ENCODE results near the gene SEC24C. TPM values are rescaled to one million over a fixed set of nuclear protein-coding genes. Genes with fewer than 3 reads are reported as not detected.

Gene SEC24C
- polyA plus RNA-seq, 1 donor = 49.9 TPM

DNA sequence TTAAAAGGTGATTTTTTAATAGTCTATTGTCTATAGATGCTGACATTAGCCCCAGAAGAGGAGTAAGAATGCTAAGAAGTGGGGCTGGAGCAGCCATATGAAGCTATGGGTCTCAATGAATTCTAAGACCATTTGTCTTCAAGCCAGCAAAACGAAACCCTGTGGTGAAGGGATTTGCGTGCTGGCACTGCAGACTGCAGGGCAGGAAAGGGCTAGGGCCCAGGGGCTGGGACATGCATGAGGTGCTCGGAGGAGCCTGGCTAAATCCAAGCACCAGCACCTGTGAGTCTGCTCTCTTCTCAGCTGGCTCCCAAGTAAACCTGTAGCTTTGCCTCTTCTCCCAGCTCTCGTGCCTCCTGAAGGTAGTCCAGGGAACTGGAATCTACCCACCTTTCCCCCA, 68.5 kb downstream of the SEC24C start:
- DNase-seq (ENCODE audit: low read depth) = no peak

DNA sequence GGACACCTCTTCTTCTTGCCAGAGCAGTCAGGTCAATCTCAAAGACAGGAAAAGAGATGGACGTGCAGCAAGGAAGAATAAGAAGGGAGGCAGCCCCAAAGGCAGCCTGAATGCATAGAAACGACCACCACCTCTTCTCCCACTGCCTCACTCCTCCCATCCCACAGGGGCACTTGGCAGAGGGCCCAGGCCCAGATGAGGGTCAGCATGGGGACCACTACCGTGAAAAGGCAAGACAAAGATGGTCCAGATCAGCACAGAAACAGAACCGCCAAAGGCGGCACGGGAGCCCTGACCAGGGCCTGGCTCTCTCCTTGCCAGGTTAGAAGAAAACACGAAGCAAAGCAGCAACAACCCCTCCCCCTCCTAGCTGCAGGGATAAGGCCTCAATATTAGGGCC, 69.2 kb downstream of the SEC24C start:
- DNase-seq (ENCODE audit: low read depth) = no peak

DNA sequence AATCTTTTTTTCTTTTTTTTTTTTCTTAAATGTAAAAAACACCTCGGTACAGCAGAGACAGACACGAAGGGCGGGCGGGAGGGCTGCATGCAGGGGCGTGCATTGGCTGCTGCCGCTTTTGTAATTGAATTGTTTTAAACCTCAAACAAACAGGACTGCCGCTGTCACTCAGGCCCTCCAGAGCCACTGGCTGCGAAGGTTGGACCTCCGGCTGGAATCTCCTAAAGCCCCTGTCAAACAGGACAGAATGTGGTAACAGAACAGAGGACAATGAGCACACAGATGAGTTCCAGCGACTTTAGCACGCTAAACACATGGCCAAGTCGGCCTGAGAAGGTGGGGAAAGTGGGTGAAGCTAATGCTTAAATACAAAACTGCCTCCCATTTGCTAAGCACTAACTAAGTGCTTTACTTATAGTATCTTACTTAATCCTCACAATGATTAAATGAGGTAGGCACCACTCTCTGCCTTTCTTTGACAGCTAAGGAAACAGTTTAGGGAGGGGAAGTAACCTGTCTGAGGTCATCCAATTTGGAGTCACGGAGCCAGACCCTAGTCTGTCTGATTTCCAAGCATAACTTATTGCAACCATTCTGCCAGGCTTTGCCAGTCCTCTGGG, 70.2 kb downstream of the SEC24C start:
- DNase-seq (ENCODE audit: low read depth) = no peak

DNA sequence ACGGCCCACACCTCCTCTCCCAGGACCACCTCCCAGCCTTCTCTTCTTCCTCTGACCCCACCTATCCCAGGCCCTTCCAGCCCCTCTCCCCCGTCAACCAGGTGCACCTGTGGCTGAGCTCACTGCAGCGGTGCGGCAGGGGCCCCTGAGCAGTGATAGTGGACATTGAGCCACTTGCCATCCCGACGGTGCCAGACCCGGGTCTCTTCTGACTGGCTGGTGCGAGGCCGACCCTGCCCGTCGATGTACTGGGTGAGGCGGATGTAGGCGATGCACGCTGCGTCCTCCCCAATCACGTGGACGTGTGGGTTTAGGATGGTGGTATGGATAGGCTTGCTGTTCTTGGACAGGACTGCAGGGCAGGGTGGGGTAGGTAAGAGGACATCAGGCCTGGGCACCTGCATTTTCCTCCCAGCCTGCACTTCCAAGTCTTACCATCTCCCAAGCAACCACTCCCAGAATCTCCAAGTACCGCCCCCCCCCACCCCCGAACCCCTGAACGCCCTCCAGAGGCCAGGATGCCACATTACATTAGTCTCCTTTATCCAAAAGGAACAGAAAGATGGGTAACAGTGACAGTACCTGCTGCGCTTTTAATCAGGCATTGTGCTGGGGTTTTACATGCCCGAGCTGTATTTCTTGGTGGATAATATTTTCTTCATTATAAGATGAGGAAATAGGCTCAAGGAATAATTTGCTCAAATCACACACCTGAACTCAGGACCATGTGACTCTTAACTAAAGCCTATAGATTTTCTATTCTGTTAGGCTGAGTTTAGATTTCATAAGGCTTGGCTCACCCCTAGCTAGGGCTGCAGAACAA, 70.9 kb downstream of the SEC24C start:
- no peak for DNase-seq (ENCODE audit: low read depth)

DNA sequence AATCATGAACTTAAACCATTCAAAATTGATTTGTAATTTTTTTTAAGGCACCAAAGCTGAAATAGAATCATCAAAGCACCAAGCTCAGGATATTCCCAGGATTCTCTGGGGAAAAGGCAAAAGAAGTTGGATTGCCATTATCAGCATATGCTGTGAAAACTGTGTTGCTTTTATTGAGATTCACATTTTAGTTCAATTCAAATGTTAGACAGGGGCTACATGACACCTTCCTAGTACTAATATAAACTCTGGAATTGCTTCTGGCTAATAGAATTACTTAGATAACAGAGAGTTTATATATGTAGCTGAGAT, 71.5 kb downstream of the SEC24C start:
- DNase-seq (ENCODE audit: low read depth) = no peak

DNA sequence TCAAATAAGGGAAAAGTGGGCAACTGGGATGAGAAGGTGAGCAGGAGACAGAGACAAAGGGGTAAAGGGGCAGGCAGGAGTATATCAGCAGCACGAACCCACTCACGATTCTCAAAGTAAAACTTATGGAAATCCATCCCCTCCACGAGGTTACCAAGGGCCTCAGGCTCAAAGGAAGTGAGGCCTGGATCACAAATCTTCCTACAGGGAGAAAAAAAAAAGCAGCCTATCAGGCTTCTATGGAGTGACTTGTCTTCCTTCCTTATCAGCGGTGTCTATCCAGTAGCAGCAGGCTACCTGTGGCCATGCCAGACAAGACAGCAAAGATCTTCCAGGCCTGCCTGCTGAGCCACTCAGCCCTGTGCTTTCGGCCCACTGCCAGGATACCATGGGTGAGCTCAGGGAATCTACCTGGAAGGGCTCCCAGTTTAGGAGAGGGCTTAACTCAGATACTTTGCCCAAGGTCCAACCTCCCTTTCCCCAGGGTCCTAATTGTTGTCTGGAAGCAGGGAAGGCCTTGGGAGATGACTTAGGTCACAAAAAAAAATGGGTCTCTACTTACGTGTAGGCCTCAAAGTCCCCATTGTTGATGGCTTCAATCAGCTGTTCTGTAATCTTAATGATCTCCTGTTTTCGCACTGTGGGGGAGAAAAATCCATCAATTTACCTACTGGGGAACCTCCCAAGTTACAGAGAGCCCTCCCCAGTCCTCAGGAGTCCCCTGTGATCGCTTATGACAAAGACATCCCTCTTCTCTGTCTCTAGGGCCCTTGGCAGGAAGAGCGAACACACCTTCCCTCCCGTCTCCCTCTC, 73.0 kb downstream of the SEC24C start:
- DNase-seq (ENCODE audit: low read depth) = no peak

DNA sequence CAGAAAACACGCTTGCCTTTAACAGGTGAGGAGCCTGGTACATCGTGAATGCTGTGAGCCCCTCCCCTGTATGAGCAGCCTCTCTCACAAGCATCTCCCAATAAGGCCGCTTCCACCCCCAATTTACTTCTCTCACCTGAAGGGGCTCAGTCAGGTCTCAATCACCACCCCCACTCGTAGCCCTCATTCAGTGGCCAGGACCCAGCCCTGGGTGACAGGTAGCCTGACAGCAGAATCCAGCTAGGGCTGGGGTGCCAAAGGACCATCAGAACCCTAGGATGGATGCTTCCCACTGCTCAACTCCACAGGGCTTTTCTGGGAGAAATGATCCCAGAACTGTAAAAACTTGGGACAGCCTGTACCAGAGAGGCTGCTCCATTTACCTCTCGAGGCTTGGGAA, 73.7 kb downstream of the SEC24C start:
- no peak for DNase-seq (ENCODE audit: low read depth)

DNA sequence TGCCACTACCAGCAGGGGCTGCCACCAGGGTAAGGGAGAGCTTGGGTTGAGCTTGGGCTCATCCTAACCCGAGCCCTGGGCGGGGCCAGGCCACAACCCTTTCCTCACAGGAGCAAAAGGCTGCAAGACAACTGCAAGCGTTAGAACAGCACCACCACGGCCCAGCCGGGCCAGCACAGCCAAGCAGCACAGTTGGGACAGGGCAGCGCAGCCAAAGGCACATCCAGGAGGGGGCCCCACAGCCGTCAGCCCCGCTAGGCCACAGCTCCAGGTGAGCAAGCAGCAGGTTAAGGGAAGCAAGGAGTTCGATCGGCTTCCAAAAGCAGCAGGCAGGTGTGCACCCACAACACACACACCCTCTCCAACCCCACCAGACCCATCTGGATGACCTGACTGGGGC, 74.2 kb downstream of the SEC24C start:
- DNase-seq (ENCODE audit: low read depth) = no peak

DNA sequence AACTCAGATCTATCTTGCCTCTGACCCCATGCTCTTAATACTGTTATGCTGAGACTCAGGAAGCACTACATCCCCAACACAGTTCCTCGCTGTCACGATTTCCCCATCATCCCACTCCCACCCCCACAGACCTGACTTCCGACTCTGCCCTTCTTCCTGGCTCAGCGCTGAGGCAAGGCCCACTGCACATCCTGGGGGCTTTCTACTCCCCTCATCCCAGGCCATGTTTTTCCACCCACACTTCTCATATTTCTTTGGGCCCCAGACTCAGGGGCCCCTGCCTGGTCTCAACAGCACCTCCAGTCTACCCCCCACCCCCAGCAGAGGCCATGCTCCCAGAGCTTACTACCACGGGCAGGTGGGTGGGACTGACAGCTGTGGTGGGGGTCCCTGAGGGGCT, 74.9 kb downstream of the SEC24C start:
- no peak for DNase-seq (ENCODE audit: low read depth)

DNA sequence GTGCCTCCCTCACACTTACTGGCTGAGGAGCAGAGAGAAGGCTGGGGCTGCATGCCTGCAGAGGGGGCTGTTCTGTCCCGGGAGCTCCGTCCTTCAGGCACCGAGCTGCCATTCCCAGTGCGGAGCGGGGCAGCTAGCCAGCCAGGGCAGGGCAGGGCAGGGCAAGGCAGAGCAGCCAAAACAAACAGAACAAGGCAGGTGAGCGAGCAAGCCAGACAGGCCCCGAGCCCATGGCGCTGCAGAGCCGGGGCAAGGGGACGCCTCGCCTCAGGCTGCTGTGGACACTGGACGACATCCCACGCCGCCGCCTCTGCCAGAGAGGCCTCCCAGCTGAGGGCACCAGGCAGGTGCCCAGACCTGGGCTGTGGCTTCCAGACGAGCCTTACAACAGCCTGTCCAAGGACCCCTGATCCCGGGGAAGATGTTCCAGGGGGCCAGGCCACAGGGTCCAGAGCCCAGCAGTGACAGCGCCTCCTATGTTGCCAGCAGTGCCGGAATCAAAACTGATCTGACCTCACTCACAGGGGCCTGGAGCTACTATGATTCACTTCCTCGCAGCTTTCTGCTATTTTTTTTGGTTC, 75.4 kb downstream of the SEC24C start:
- no peak for DNase-seq (ENCODE audit: low read depth)

Other genes with a start within 250 kb of the SEC24C start
- 176 TPM for gene PPP3CB, start 248.3 kb upstream of the SEC24C start, polyA plus RNA-seq (ENCODE audit: insufficient read length)
- 17.6 TPM for gene USP54, start 153.0 kb upstream of the SEC24C start, polyA plus RNA-seq (ENCODE audit: insufficient read length)
- gene MYOZ1, start 102.9 kb upstream of the SEC24C start, polyA plus RNA-seq (ENCODE audit: insufficient read length) = 711 TPM
- 260 TPM for gene SYNPO2L, start 88.3 kb upstream of the SEC24C start, polyA plus RNA-seq (ENCODE audit: insufficient read length)
- 15.1 TPM for gene AGAP5, start 46.3 kb upstream of the SEC24C start, polyA plus RNA-seq (ENCODE audit: insufficient read length)
- 30.5 TPM for gene CHCHD1, start 37.7 kb downstream of the SEC24C start, polyA plus RNA-seq (ENCODE audit: insufficient read length)
- gene ZSWIM8, start 41.2 kb downstream of the SEC24C start, polyA plus RNA-seq (ENCODE audit: insufficient read length) = 65.4 TPM
- gene NDST2, start 67.2 kb downstream of the SEC24C start, polyA plus RNA-seq (ENCODE audit: insufficient read length) = 18.0 TPM
- gene CAMK2G, start 130.2 kb downstream of the SEC24C start, polyA plus RNA-seq (ENCODE audit: insufficient read length) = 30.8 TPM
- 29.4 TPM for gene PLAU, start 166.8 kb downstream of the SEC24C start, polyA plus RNA-seq (ENCODE audit: insufficient read length)